ENCODE measurements around the gene VDAC2.
"Not testable (repeated sequence)": the region's sequence is repeated elsewhere in the genome, so short reads cannot be mapped to it uniquely, and the experiment has no call there.

The VDAC2 gene

GRCh38 chr10:75187961-75188426 is 22.6 kb upstream of the VDAC2 start:
- no peak for TF ChIP-seq EZH2 (IDR thresholded peaks at IDR 0.05; ENCODE audit: borderline replicate concordance, low read length)
- TF ChIP-seq CTCF (IDR thresholded peaks at IDR 0.05; ENCODE audit: low read length): peak; percentile 70
- H3K27ac ChIP-seq (ENCODE audit: low read depth, low read length, poor library complexity, severe bottlenecking): peak overlapping the region; percentile 31
- no peaks in the 10 kb centered on the region for H3K9me2 ChIP-seq (ENCODE audit: low read depth, low read length)
- H3K4me3 ChIP-seq (ENCODE audit: low read depth, low read length, poor library complexity, severe bottlenecking): no peak overlapping the region
- no peak overlapping the region for H3K9ac ChIP-seq (ENCODE audit: low read length)
- peaks cover 13% of the 10 kb centered on the region for H3K4me1 ChIP-seq (ENCODE audit: insufficient read depth, low read length, severe bottlenecking)
- no peaks in the 10 kb centered on the region for H4K20me1 ChIP-seq (ENCODE audit: insufficient read depth, low read length)
- no peaks in the 10 kb centered on the region for H3K36me3 ChIP-seq (ENCODE audit: insufficient read depth, low read length)
- no peaks in the 10 kb centered on the region for H3F3A ChIP-seq (ENCODE audit: insufficient read depth, low read length)
- no peak overlapping the region; the same call in 1 of the 2 replicates for H3K4me2 ChIP-seq (ENCODE audit: low read length)
- H3K79me2 ChIP-seq (ENCODE audit: insufficient read depth, low read length): no peaks in the 10 kb centered on the region
- no peaks in the 10 kb centered on the region for H3K9me3 ChIP-seq (ENCODE audit: low read length)
- no peak overlapping the region for H2AFZ ChIP-seq (ENCODE audit: low read length)
- no peaks in the 10 kb centered on the region for H3K27me3 ChIP-seq (ENCODE audit: insufficient read depth, low read length)

GRCh38 chr10:75188522-75188921 is 22.1 kb upstream of the VDAC2 start:
- not testable (repeated sequence) for H3F3A ChIP-seq (ENCODE audit: insufficient read depth, low read length); H3K4me3 ChIP-seq (ENCODE audit: low read depth, low read length, poor library complexity, severe bottlenecking); H3K27me3 ChIP-seq (ENCODE audit: insufficient read depth, low read length); H4K20me1 ChIP-seq (ENCODE audit: insufficient read depth, low read length); H3K36me3 ChIP-seq (ENCODE audit: insufficient read depth, low read length); H3K9ac ChIP-seq (ENCODE audit: low read length); H3K9me3 ChIP-seq (ENCODE audit: low read length); H3K9me2 ChIP-seq (ENCODE audit: low read depth, low read length); H3K4me2 ChIP-seq (ENCODE audit: low read length); H2AFZ ChIP-seq (ENCODE audit: low read length); H3K79me2 ChIP-seq (ENCODE audit: insufficient read depth, low read length); H3K27ac ChIP-seq (ENCODE audit: low read depth, low read length, poor library complexity, severe bottlenecking)
- peaks cover 13% of the 10 kb centered on the region for H3K4me1 ChIP-seq (ENCODE audit: insufficient read depth, low read length, severe bottlenecking)

GRCh38 chr10:75189266-75190096 is 21.1 kb upstream of the VDAC2 start:
- H3F3A ChIP-seq (ENCODE audit: insufficient read depth, low read length): no peaks in the 10 kb centered on the region
- H3K27me3 ChIP-seq (ENCODE audit: insufficient read depth, low read length): no peaks in the 10 kb centered on the region
- H3K4me1 ChIP-seq (ENCODE audit: insufficient read depth, low read length, severe bottlenecking): peaks cover 13% of the 10 kb centered on the region
- H3K27ac ChIP-seq (ENCODE audit: low read depth, low read length, poor library complexity, severe bottlenecking): no peak overlapping the region
- no peak overlapping the region for H3K4me3 ChIP-seq (ENCODE audit: low read depth, low read length, poor library complexity, severe bottlenecking)
- no peaks in the 10 kb centered on the region for H3K36me3 ChIP-seq (ENCODE audit: insufficient read depth, low read length)
- H3K4me2 ChIP-seq (ENCODE audit: low read length): no peak overlapping the region
- no peaks in the 10 kb centered on the region for H3K9me2 ChIP-seq (ENCODE audit: low read depth, low read length)
- H3K79me2 ChIP-seq (ENCODE audit: insufficient read depth, low read length): no peaks in the 10 kb centered on the region
- H3K9ac ChIP-seq (ENCODE audit: low read length): no peak overlapping the region
- H4K20me1 ChIP-seq (ENCODE audit: insufficient read depth, low read length): no peaks in the 10 kb centered on the region
- TF ChIP-seq CTCF (IDR thresholded peaks at IDR 0.05; ENCODE audit: low read length) (no peak), EZH2 (IDR thresholded peaks at IDR 0.05; ENCODE audit: borderline replicate concordance, low read length) (no peak)
- H2AFZ ChIP-seq (ENCODE audit: low read length): no peak overlapping the region
- no peaks in the 10 kb centered on the region for H3K9me3 ChIP-seq (ENCODE audit: low read length)
